ENCODE measurements around the gene LST1. TPM values are rescaled to one million over a fixed set of nuclear protein-coding genes. Genes with fewer than 3 reads are reported as not detected.

Gene LST1
- total RNA-seq, 1 experiment from 2014 or later: 1.6 TPM

DNA sequence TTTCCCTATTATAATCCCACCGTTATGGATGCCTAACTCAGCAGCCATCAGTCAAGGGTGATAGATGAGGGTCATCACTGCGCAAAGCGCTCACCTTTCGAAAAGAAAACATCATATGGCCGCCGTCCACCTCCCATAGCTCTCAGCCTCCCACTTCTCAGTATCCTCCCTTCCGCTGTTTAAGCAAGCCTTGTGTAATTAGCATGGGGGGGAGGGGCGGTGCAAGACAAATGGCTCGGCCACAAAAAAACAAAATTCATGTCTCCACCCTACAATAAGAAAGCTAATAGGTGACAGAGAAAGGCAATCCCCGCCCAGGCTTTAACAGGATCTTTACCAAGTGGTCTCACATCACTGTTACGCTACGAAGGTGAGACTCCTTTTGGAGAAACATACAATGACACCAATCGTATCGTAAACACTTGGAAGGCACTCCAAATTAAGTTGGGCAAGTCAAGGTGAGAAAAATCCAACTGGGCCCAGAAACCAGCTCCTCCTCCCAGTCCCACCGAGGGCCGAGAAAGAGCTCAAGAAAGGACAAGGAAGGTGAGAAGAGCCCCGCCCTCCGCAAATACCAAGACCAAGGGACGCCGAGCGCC is 44.9 kb upstream of the LST1 start:
- Histone ChIP-seq H3K27me3 (ENCODE audit: insufficient read depth, low read depth) (no peaks in the 10 kb centered on the region), H3K36me3 (ENCODE audit: low read depth) (peaks cover 35% of the 10 kb centered on the region), H3K79me2 (ENCODE audit: low read depth) (peaks cover 65% of the 10 kb centered on the region), H3K9me2 (ENCODE audit: insufficient read depth) (no peaks in the 10 kb centered on the region), H3K4me3 (peak overlapping the region; percentile 75), H4K20me1 (ENCODE audit: insufficient read depth) (peaks cover 51% of the 10 kb centered on the region), H3K27ac (peak overlapping the region; percentile 95), H3K4me2 (peak overlapping the region; percentile 76), H2AFZ (0 out of 2 replicates have a peak overlapping the region, but pooled peaks have one; percentile 82), H3K9me3 (ENCODE audit: insufficient read depth, low read depth) (no peaks in the 10 kb centered on the region), H3F3A (ENCODE audit: insufficient read depth, low read depth) (peaks cover 40% of the 10 kb centered on the region; the same call in 1 of the 2 replicates), H3K4me1 (replicated peaks; ENCODE audit: insufficient read depth) (peaks cover 29% of the 10 kb centered on the region)
- no peak for TF ChIP-seq EZH2 (IDR thresholded peaks at IDR 0.05; ENCODE audit: low read depth)
- TF ChIP-seq, protein P1, sequence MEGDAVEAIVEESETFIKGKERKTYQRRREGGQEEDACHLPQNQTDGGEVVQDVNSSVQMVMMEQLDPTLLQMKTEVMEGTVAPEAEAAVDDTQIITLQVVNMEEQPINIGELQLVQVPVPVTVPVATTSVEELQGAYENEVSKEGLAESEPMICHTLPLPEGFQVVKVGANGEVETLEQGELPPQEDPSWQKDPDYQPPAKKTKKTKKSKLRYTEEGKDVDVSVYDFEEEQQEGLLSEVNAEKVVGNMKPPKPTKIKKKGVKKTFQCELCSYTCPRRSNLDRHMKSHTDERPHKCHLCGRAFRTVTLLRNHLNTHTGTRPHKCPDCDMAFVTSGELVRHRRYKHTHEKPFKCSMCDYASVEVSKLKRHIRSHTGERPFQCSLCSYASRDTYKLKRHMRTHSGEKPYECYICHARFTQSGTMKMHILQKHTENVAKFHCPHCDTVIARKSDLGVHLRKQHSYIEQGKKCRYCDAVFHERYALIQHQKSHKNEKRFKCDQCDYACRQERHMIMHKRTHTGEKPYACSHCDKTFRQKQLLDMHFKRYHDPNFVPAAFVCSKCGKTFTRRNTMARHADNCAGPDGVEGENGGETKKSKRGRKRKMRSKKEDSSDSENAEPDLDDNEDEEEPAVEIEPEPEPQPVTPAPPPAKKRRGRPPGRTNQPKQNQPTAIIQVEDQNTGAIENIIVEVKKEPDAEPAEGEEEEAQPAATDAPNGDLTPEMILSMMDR (conservative IDR thresholded peaks at IDR 0.05): no peak
- intact Hi-C loops (cut with micrococcal nuclease; ENCODE audit: unreplicated experiment): loop anchor here (1.0 to 10.0 kb wide), 4 partner anchors 43 to 654 kb away; partner anchors contain the start of genes CLIC1, GPSM3, HSPA1B and MICB
- CTCF ChIA-PET: interaction anchor here (0.6 to 0.7 kb wide), 3 partner anchors 46 to 589 kb away, joined by 3 to 4 read pairs (median 3); partner anchors contain the start of gene SKIC2
- POLR2A ChIA-PET (ENCODE audit: unreplicated experiment): interaction anchor here (0.6 to 1.5 kb wide), 13 partner anchors 31 to 1431 kb away, joined by 3 to 12 read pairs (median 4); partner anchors contain the start of genes LSM2 and MICB
- BruUV-seq (replicated peaks): TSS peak; percentile 52
- DNase-seq: peak in 1 of 2 experiments; percentile 43

DNA sequence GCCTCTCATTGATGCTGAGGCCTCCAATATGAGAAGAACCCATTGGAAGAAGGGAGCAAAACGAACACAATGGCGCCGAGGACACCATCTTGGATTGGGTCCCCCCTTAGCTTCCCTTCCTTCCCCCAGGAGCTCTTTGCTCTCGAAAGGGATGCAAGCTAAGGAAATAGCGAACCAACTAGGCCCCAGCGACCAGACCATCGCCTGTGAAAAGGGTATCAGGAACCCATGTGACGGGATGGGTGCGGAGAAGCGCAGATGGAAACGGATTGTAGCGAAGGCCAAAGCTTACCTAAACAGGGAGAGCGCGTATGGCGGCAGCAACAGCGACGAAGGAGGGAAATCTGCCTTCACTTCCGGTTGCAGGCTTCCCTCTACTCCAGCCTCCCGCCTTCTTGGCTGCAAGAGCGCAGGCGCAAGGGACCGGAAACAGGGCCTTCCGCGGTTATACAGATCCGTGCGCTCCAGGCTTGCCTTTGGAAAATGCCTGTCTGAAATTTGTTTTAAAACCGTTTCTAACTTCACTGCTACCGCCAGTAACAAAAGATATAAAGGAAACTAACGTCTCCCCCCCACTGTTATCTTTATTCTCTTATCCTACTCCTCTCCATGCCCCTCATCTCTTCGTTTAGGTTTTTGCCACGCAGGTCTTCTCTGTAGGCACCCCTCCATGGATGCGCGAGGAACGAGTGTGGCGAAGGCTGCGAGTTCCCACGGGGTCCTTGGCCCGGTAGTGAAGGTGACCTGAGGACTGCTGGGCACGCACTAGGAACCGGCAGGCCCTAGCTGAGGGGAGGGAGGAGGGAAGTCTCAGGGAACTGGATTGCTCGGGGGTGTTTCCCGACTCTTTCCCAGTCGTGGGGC is 44.2 kb upstream of the LST1 start, which contains the start of gene DDX39B:
Gene DDX39B, minus strand, starts transcription at position 346 of the 864 bp plus-strand sequence. CDS start 1,471 bp downstream, outside the sequence.
- H3K36me3 ChIP-seq (ENCODE audit: low read depth): peaks cover 29% of the 10 kb centered on the region
- no peak for TF ChIP-seq EZH2 (IDR thresholded peaks at IDR 0.05; ENCODE audit: low read depth)
- TF ChIP-seq, protein P1 (conservative IDR thresholded peaks at IDR 0.05): no peak
- H3K9me2 ChIP-seq (ENCODE audit: insufficient read depth): no peaks in the 10 kb centered on the region
- H3K4me2 ChIP-seq: peak within 1 kb of the TSS; percentile 76
- BruUV-seq (replicated peaks): no TSS peak
- H3K27me3 ChIP-seq (ENCODE audit: insufficient read depth, low read depth): no peaks in the 10 kb centered on the region
- peaks cover 29% of the 10 kb centered on the region for H3K4me1 ChIP-seq (replicated peaks; ENCODE audit: insufficient read depth)
- peaks cover 43% of the 10 kb centered on the region for H4K20me1 ChIP-seq (ENCODE audit: insufficient read depth)
- POLR2A ChIA-PET (ENCODE audit: unreplicated experiment): interaction anchor here (0.6 to 1.5 kb wide), 11 partner anchors 29 to 1430 kb away, joined by 3 to 12 read pairs (median 5); partner anchors contain the start of genes LSM2 and MICB
- DNase-seq: peak; percentile 89 to 90
- no peaks in the 10 kb centered on the region for H3K9me3 ChIP-seq (ENCODE audit: insufficient read depth, low read depth)
- H3K27ac ChIP-seq: peak within 1 kb of the TSS; percentile 95
- peaks cover 57% of the 10 kb centered on the region for H3K79me2 ChIP-seq (ENCODE audit: low read depth)
- H3K4me3 ChIP-seq: peak within 1 kb of the TSS; percentile 75
- peaks cover 35% of the 10 kb centered on the region; the same call in 1 of the 2 replicates for H3F3A ChIP-seq (ENCODE audit: insufficient read depth, low read depth)
- CTCF ChIA-PET: interaction anchor here (0.6 to 1.2 kb wide), 5 partner anchors 46 to 588 kb away, joined by 3 to 4 read pairs (median 3); partner anchors contain the start of gene SKIC2
- peak within 1 kb of the TSS; percentile 82 for H2AFZ ChIP-seq
- intact Hi-C loops (cut with micrococcal nuclease; ENCODE audit: unreplicated experiment): loop anchor here (1.0 to 10.0 kb wide), 5 partner anchors 44 to 653 kb away; partner anchors contain the start of genes CLIC1, GPSM3, HSPA1B and MICB

DNA sequence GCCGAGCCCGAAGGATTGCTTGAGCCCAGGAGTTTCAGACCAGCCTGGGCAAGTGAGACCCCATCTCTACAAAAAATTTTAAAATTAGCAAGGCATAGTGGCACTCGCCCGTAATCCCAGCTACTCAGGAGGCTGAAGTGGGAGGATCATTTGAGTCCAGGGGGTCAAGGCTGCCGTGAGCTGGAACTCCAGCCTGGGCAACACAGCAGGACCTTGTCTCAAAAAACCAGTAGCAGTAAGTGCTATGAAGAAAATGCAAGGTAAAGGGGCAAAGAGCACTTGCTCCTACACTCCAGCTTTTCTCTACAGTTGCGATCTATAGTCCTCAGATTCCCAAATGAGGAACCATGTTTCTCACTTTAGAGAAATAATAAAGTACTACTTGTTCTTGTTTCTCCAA is 42.4 kb upstream of the LST1 start:
- Histone ChIP-seq H3K9me2 (ENCODE audit: insufficient read depth) (no peaks in the 10 kb centered on the region), H3K36me3 (ENCODE audit: low read depth) (peaks cover 25% of the 10 kb centered on the region), H4K20me1 (ENCODE audit: insufficient read depth) (peaks cover 26% of the 10 kb centered on the region), H2AFZ (no peak overlapping the region), H3K4me1 (replicated peaks; ENCODE audit: insufficient read depth) (peaks cover 38% of the 10 kb centered on the region), H3K4me2 (no peak overlapping the region), H3K4me3 (peak overlapping the region; percentile 75; the same call in 1 of the 2 replicates), H3K79me2 (ENCODE audit: low read depth) (peaks cover 56% of the 10 kb centered on the region), H3K27ac (no peak overlapping the region), H3K9me3 (ENCODE audit: insufficient read depth, low read depth) (no peaks in the 10 kb centered on the region), H3F3A (ENCODE audit: insufficient read depth, low read depth) (peaks cover 38% of the 10 kb centered on the region; the same call in 1 of the 2 replicates), H3K27me3 (ENCODE audit: insufficient read depth, low read depth) (no peaks in the 10 kb centered on the region)
- POLR2A ChIA-PET (ENCODE audit: unreplicated experiment): interaction anchor here (0.6 kb wide), 1 partner anchor 95 kb away, joined by 3 read pairs; no protein-coding TSS in a partner anchor
- intact Hi-C loops (cut with micrococcal nuclease; ENCODE audit: unreplicated experiment): loop anchor here (2.0 to 10.0 kb wide), 4 partner anchors 143 to 651 kb away; partner anchors contain the start of genes CLIC1, GPSM3, HSPA1B and PBX2
- BruUV-seq (replicated peaks): no TSS peak
- CTCF ChIA-PET: no interaction called here
- no peak for DNase-seq
- TF ChIP-seq, protein P1 (conservative IDR thresholded peaks at IDR 0.05): no peak
- no peak for TF ChIP-seq EZH2 (IDR thresholded peaks at IDR 0.05; ENCODE audit: low read depth)

Measured in PC-9 (cell line).